Liver (tissue), 9 donors: ENCODE data around the gene POU2F2. TPM values are rescaled to one million over a fixed set of nuclear protein-coding genes. Genes with fewer than 3 reads are reported as not detected.

ENCODE experiments used
- DNase-seq: peaks from one replicate; pipeline ENCODE4 v3.0.0-alpha.2; 2017; ENCODE audit warnings: low spot score
- H3K27ac ChIP-seq, 2 donors: one replicate each; pipeline ENCODE4 v1.7.0; 2013; ENCODE audit warnings: inconsistent platforms in 2 of 2, low read length in 2 of 2, control low read depth in 1 of 2, low read depth in 1 of 2, mild to moderate bottlenecking in 1 of 2
- H3K27me3 ChIP-seq, 4 donors: one replicate each; pipeline versions ENCODE4 v1.6.1 to v1.7.0; 2013; ENCODE audit warnings: low read length in 3 of 4, inconsistent platforms in 1 of 4, mild to moderate bottlenecking in 1 of 4, moderate library complexity in 1 of 4; ENCODE audit not compliant: control insufficient read depth in 4 of 4, insufficient read depth in 4 of 4
- H3K36me3 ChIP-seq, 4 donors: one replicate each; pipeline versions ENCODE4 v1.6.1 to v1.7.0; 2013; ENCODE audit warnings: low read length in 3 of 4, mild to moderate bottlenecking in 3 of 4, low read depth in 1 of 4, moderate library complexity in 1 of 4; ENCODE audit not compliant: control insufficient read depth in 4 of 4, insufficient read depth in 3 of 4
- H3K4me1 ChIP-seq, 4 donors: one replicate each; pipeline versions ENCODE4 v1.6.1 to v1.7.0; 2013; ENCODE audit warnings: low read length in 3 of 4, mild to moderate bottlenecking in 3 of 4, moderate library complexity in 1 of 4; ENCODE audit not compliant: control insufficient read depth in 4 of 4, insufficient read depth in 4 of 4
- H3K4me3 ChIP-seq, 3 donors: one replicate each; pipeline versions ENCODE4 v1.6.1 to v1.7.0; 2013; ENCODE audit warnings: low read length in 3 of 3, control low read depth in 1 of 3, low read depth in 1 of 3, mild to moderate bottlenecking in 1 of 3
- H3K9ac ChIP-seq, 2 donors: one replicate each; pipeline ENCODE4 v1.7.0; 2013; ENCODE audit warnings: low read length in 2 of 2, mild to moderate bottlenecking in 2 of 2, moderate library complexity in 2 of 2, control low read depth in 1 of 2, low read depth in 1 of 2
- H3K9me3 ChIP-seq, 4 donors: one replicate each; pipeline versions ENCODE4 v1.6.1 to v1.7.0; 2013; ENCODE audit warnings: low read length in 3 of 4; ENCODE audit not compliant: control insufficient read depth in 4 of 4
- EGR1 ChIP-seq, 2 donors: IDR thresholded peaks; 2 replicates each; pipeline ENCODE4 v1.6.1; 2016 to 2018; ENCODE audit warnings: antibody characterized with exemption in 2 of 2, low read depth in 2 of 2
- FOXA1 ChIP-seq: IDR thresholded peaks from 2 replicates; pipeline ENCODE4 v1.6.1; 2016; ENCODE audit warnings: antibody characterized with exemption
- FOXA2 ChIP-seq: IDR thresholded peaks from 2 replicates; pipeline ENCODE4 v1.6.1; 2016; ENCODE audit warnings: antibody characterized with exemption
- GABPA ChIP-seq, 2 donors: IDR thresholded peaks in 1 of 2; conservative IDR thresholded peaks in 1 of 2; 2 replicates each; pipeline ENCODE4 v1.6.1; 2016; ENCODE audit warnings: antibody characterized with exemption in 2 of 2, mild to moderate bottlenecking in 1 of 2, moderate library complexity in 1 of 2
- HNF4A ChIP-seq, 2 donors: conservative IDR thresholded peaks; 2 replicates each; pipeline ENCODE4 v1.6.1; 2016; ENCODE audit warnings: antibody characterized with exemption in 2 of 2, mild to moderate bottlenecking in 2 of 2
- JUND ChIP-seq, 2 donors: IDR thresholded peaks; 2 replicates each; pipeline ENCODE4 v1.6.1; 2016; ENCODE audit warnings: antibody characterized with exemption in 2 of 2
- RAD21 ChIP-seq, 2 donors: IDR thresholded peaks; 2 replicates each; pipeline ENCODE4 v1.6.1; 2016; ENCODE audit warnings: antibody characterized with exemption in 2 of 2, mild to moderate bottlenecking in 2 of 2
- RXRA ChIP-seq, 2 donors: IDR thresholded peaks; 2 replicates each; pipeline ENCODE4 v1.6.1; 2017 to 2018; ENCODE audit warnings: antibody characterized with exemption in 2 of 2, mild to moderate bottlenecking in 1 of 2
- SP1 ChIP-seq: IDR thresholded peaks from 2 replicates; pipeline ENCODE4 v1.6.1; 2018; ENCODE audit warnings: antibody characterized with exemption, mild to moderate bottlenecking
- TAF1 ChIP-seq: conservative IDR thresholded peaks from 2 replicates; pipeline ENCODE4 v1.6.1; 2016; ENCODE audit warnings: antibody characterized with exemption, mild to moderate bottlenecking
- YY1 ChIP-seq: IDR thresholded peaks from 2 replicates; pipeline ENCODE4 v1.6.1; 2016; ENCODE audit warnings: antibody characterized with exemption, mild to moderate bottlenecking
- WGBS: extraction: QIAGEN DNeasy Blood & Tissue Kit; methylation state at CpG from one replicate; pipeline ENCODE4 v1.1.7; 2013; 5-methylcytosine and 5-hydroxymethylcytosine counted together
- polyA plus RNA-seq, 2 donors: library from polyadenylated mRNA; stranded (reverse) in 1 of 2; unstranded in 1 of 2; fragments of 200-250 nt in 1 of 2; fragments of >200 nt in 1 of 2; fragmentation: Nextera tagmentation in 1 of 2; extraction: Ambion mirVana in 1 of 2; gene quantifications; one replicate each; pipeline versions ENCODE4 v1.2.1 to v1.2.3, GENCODE V29; 2013 to 2015
- total RNA-seq, 2 donors: library from RNA; depleted of rRNA; stranded (reverse); fragments of >200 nt; gene quantifications; one replicate each; pipeline ENCODE4 v1.2.3, GENCODE V29; 2014
- TF ChIP-seq, protein P1 (sequence below): IDR thresholded peaks from 2 replicates; pipeline ENCODE4 v1.6.1; 2016; ENCODE audit warnings: antibody characterized with exemption
- TF ChIP-seq, protein P2 (sequence below): IDR thresholded peaks from 2 replicates; pipeline ENCODE4 v1.6.1; 2016; ENCODE audit warnings: antibody characterized with exemption
- TF ChIP-seq, protein P3 (sequence below): IDR thresholded peaks from 2 replicates; pipeline ENCODE4 v1.6.1; 2016; ENCODE audit warnings: antibody characterized with exemption
- TF ChIP-seq, protein P4 (sequence below): IDR thresholded peaks from 2 replicates; pipeline ENCODE4 v1.6.1; 2016; ENCODE audit warnings: antibody characterized with exemption, mild to moderate bottlenecking
- donor health status: healthy.
- donor health status: healthy.
- donor health status: healthy.
- donor health status: healthy.
- donor health status: healthy.

POU2F2 gene
- total and polyA plus RNA-seq, 4 donors = 0.75 to 1.2 (median 0.97) TPM

GRCh38 chr19:42069619-42070351 lies 62.5 kb downstream of the POU2F2 start, which contains the start of gene GRIK5:
TSS of gene GRIK5 (minus strand) at chr19:42070206. CDS start at chr19:42065770, 4,436 bp downstream.
- DNase-seq = no peak
- H3K27me3 ChIP-seq = peaks cover 0 to 8% (median 2%) of the 10 kb centered on the region in 4 donors
- H3K4me1 ChIP-seq = peaks cover 0 to under 1% (median under 1%) of the 10 kb centered on the region in 4 donors
- H3K9me3 ChIP-seq = no peaks in the 10 kb centered on the region
- H3K27ac ChIP-seq = no peak within 1 kb of the TSS
- no peak within 1 kb of the TSS for H3K9ac ChIP-seq
- H3K4me3 ChIP-seq = no peak within 1 kb of the TSS
- H3K36me3 ChIP-seq = no peaks in the 10 kb centered on the region
- TF ChIP-seq YY1 = no peak
- no peak for TF ChIP-seq JUND (IDR thresholded peaks at IDR 0.05)
- no peak for TF ChIP-seq RXRA (IDR thresholded peaks at IDR 0.05)
- no peak for TF ChIP-seq SP1
- TF ChIP-seq, protein P1, sequence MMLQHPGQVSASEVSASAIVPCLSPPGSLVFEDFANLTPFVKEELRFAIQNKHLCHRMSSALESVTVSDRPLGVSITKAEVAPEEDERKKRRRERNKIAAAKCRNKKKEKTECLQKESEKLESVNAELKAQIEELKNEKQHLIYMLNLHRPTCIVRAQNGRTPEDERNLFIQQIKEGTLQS = no peak
- TF ChIP-seq TAF1 = no peak
- no peak for TF ChIP-seq FOXA2
- WGBS = 18% methylated on average over 29 of the region's 29 CpGs

- Histone ChIP-seq H3K9ac (no peak overlapping the region), H3K9me3 (no peaks in the 10 kb centered on the region), H3K4me1 (no peaks in the 10 kb centered on the region), H3K4me3 (no peak overlapping the region), H3K27ac (no peak overlapping the region), H3K27me3 (peaks cover 0 to 8% (median 2%) of the 10 kb centered on the region in 4 donors), H3K36me3 (no peaks in the 10 kb centered on the region)
- WGBS = 17% methylated on average over 29 of the region's 29 CpGs
- TF ChIP-seq, protein P2, sequence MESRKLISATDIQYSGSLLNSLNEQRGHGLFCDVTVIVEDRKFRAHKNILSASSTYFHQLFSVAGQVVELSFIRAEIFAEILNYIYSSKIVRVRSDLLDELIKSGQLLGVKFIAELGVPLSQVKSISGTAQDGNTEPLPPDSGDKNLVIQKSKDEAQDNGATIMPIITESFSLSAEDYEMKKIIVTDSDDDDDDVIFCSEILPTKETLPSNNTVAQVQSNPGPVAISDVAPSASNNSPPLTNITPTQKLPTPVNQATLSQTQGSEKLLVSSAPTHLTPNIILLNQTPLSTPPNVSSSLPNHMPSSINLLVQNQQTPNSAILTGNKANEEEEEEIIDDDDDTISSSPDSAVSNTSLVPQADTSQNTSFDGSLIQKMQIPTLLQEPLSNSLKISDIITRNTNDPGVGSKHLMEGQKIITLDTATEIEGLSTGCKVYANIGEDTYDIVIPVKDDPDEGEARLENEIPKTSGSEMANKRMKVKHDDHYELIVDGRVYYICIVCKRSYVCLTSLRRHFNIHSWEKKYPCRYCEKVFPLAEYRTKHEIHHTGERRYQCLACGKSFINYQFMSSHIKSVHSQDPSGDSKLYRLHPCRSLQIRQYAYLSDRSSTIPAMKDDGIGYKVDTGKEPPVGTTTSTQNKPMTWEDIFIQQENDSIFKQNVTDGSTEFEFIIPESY = no peak
- TF ChIP-seq EGR1 (IDR thresholded peaks at IDR 0.05; ENCODE audit: low read depth in 2 of 2) (no peak), RAD21 (IDR thresholded peaks at IDR 0.05) (no peak), JUND (IDR thresholded peaks at IDR 0.05) (no peak)
- TF ChIP-seq, protein P3, sequence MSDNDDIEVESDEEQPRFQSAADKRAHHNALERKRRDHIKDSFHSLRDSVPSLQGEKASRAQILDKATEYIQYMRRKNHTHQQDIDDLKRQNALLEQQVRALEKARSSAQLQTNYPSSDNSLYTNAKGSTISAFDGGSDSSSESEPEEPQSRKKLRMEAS = no peak
- DNase-seq = no peak
These were observed 63.3 kb downstream of the POU2F2 start for GRCh38 chr19:42068756-42069571.

- no peak for TF ChIP-seq TAF1
- TF ChIP-seq, protein P4, sequence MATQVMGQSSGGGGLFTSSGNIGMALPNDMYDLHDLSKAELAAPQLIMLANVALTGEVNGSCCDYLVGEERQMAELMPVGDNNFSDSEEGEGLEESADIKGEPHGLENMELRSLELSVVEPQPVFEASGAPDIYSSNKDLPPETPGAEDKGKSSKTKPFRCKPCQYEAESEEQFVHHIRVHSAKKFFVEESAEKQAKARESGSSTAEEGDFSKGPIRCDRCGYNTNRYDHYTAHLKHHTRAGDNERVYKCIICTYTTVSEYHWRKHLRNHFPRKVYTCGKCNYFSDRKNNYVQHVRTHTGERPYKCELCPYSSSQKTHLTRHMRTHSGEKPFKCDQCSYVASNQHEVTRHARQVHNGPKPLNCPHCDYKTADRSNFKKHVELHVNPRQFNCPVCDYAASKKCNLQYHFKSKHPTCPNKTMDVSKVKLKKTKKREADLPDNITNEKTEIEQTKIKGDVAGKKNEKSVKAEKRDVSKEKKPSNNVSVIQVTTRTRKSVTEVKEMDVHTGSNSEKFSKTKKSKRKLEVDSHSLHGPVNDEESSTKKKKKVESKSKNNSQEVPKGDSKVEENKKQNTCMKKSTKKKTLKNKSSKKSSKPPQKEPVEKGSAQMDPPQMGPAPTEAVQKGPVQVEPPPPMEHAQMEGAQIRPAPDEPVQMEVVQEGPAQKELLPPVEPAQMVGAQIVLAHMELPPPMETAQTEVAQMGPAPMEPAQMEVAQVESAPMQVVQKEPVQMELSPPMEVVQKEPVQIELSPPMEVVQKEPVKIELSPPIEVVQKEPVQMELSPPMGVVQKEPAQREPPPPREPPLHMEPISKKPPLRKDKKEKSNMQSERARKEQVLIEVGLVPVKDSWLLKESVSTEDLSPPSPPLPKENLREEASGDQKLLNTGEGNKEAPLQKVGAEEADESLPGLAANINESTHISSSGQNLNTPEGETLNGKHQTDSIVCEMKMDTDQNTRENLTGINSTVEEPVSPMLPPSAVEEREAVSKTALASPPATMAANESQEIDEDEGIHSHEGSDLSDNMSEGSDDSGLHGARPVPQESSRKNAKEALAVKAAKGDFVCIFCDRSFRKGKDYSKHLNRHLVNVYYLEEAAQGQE = no peak
- no peak for TF ChIP-seq GABPA (IDR thresholded peaks at IDR 0.05 in 1 of 2, conservative IDR thresholded peaks at IDR 0.05 in 1 of 2)
- TF ChIP-seq, protein P2 = no peak
- no peak for TF ChIP-seq YY1
- no peak for TF ChIP-seq FOXA2
- TF ChIP-seq, protein P3 = no peak
- no peak for TF ChIP-seq HNF4A (conservative IDR thresholded peaks at IDR 0.05)
- no peak for TF ChIP-seq JUND (IDR thresholded peaks at IDR 0.05)
- no peak for TF ChIP-seq FOXA1
- Histone ChIP-seq H3K27me3 (peaks cover 0 to 8% (median 2%) of the 10 kb centered on the region in 4 donors), H3K4me3 (no peak overlapping the region), H3K9me3 (no peaks in the 10 kb centered on the region), H3K27ac (no peak overlapping the region), H3K36me3 (no peaks in the 10 kb centered on the region), H3K4me1 (no peaks in the 10 kb centered on the region), H3K9ac (no peak overlapping the region)
- WGBS = 37% methylated on average over 8 of the region's 8 CpGs
- DNase-seq = no peak
These were observed 63.9 kb downstream of the POU2F2 start for GRCh38 chr19:42068361-42068755.
